Anterior cingulate cortex (tissue), 58 donors: ENCODE measurements around the gene TSPAN32.

ENCODE experiments used
- DNase-seq, 58 donors: peaks; one replicate each; lab custom pipeline; 2025; lab: John Stamatoyannopoulos, UW

The TSPAN32 gene

DNA sequence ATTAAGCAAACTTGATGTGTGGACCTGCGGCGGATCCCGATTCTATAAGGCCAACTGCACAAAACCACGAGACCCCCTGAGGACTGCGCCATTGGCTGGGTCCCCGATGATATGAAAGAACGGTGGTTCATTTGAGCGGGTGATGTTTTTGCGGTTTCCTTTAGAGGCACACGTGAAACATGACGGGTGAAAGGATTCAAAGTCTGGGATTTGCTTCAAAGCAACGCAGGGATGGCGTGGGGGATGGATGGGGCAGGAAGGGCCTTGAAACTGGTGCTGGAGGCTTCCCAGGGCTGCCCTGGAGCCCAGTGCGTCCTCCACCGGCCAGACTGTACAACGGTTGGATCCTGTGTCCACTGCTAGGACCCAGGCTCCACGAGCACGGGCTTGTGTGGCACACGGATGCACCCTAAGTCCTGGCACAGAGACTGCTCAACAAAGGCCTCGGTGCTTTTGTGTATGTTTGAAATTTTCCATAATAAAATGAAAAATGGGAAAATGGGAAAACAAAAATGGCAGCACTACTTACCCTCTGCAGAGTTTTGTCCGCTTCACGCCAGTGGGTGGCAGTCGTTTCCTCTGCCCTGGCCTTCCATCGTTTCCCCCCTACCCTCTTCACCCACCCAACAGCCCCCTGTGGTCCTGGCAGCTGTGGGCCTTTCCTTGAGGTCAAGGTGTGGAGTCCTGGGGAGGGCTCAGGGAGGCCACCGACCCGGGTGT, 35.1 kb upstream of the TSPAN32 start:
- DNase-seq, result no peak

DNA sequence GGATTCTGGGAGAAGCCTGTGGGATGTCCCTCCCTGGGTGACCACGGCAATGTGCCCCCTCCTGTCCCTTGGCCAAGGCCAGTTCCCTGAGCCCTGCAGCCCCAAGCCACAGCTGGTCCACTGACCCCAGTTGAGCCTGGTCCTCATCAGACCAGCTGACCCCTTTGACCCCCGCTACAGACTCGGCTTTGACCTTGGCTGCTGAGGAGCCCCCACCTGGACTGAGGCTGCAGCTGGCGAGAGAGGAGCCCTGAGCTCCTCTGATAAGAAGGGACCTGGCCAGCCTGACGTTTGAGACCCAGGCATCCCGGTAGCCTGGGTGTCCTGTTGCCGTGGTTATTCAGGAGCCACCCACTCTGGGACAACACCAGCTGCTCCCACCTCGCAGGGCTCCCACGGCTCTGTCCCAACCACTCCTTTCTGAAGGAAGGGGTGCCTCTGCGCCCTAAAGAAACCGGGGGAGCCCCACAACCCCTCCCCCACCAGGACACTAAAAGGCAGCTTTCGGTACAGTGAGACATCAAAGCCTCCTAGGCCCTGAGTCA, 34.4 kb upstream of the TSPAN32 start:
- no peak for DNase-seq

GRCh38 chr11:2267851-2268728, 33.7 kb upstream of the TSPAN32 start:
- no peak for DNase-seq

GRCh38 chr11:2268729-2269600, 32.8 kb upstream of the TSPAN32 start:
- DNase-seq, result peak in 2 of 58 donors; percentile 16 to 26

DNA sequence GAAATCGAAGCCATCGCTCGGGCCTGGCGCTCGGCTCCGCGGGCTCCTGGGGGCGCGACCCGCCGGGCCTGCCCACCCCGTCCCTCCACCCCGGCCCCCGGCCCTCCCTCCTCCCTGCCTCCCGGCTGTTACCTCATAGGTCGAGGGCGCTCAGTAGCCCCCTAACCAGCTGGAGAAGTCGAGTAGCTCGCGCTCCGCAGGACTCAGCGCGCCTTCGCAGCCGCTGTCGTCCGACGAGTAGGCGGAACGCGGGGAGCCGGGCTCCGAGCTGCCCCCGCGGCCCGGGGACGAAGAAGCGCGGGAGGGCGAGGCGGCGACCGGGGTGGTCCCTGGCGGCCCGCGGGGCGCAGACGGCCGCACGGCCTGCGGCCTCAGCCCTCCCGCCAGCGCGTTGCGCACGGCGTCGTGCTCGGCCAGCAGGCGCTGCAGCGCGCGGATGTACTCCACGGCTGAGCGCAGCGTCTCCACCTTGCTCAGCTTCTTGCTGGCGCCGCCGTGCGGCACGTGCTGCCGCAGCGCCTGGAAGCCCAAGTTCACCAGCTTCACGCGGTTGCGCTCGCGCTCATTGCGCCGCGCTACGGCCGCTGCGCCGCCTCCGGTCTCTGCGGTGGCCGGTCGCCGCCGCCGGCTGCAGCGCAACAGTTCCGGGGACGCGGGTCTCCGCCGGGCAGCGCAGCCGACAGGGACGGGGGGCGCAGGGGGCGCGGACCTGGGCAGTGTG, 32.1 kb upstream of the TSPAN32 start:
- peak in 4 of 58 donors; percentile 18 to 35 (median 30) for DNase-seq

GRCh38 chr11:2270322-2271076, 31.3 kb upstream of the TSPAN32 start, which contains the start of gene ASCL2:
TSS of gene ASCL2 (minus strand) at chr11:2270588. CDS start at chr11:2270332, 256 bp downstream.
- no peak for DNase-seq

DNA sequence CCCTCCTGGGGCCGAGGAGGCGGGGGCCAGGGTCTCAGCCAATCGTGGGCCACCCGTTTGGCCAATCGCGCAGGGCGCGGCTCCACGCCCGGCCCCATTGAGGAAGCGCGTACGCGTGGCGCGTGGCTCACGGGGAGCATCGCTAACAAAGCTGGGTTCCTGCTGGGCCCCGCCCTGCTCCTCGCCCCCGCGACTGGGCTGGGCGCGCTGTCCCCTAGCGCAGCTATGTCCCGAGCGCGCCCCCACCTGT, 30.8 kb upstream of the TSPAN32 start:
- DNase-seq, result peak in 4 of 58 donors; percentile 19 to 39 (median 24)

GRCh38 chr11:2271327-2272227, 30.2 kb upstream of the TSPAN32 start:
- no peak for DNase-seq

- DNase-seq, result no peak
Measured at GRCh38 chr11:2272228-2272945, 29.4 kb upstream of the TSPAN32 start.

GRCh38 chr11:2272946-2273280, 28.9 kb upstream of the TSPAN32 start:
- no peak for DNase-seq

GRCh38 chr11:2273311-2273710, 28.5 kb upstream of the TSPAN32 start:
- no peak for DNase-seq

- no peak for DNase-seq
Measured at GRCh38 chr11:2273771-2274170, 28.0 kb upstream of the TSPAN32 start.

GRCh38 chr11:2275334-2276279, 26.2 kb upstream of the TSPAN32 start:
- DNase-seq, result no peak

GRCh38 chr11:2276280-2277007, 25.4 kb upstream of the TSPAN32 start:
- DNase-seq, result no peak

DNA sequence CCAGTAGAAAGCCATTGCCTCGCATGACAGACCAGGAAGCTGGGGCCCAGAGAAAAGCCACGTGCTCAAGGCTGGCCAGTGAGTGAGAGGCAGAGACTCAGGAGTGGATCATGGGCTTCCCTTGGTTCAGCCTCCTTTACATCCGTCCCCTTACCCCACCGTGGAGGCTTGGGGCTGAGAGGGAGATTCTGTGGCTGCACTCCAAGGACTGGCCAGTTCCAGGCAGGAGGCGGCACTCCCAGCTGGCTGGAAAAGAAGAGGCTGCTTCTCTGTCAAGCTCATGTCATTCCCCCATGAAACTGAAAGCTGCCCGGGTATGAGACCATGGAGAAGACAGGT, 24.8 kb upstream of the TSPAN32 start:
- no peak for DNase-seq
